HTERT RPE-1 (cell line): ENCODE results near the gene HOXA2.

Experiments
- in situ Hi-C: fragments of 300-500 bp; cut with MboI; formaldehyde crosslinking; loops from 4 replicates; pipeline ENCODE4 v1.14.3; 2020; ENCODE audit warnings: low sequenced_read_pairs

HOXA2 gene

DNA sequence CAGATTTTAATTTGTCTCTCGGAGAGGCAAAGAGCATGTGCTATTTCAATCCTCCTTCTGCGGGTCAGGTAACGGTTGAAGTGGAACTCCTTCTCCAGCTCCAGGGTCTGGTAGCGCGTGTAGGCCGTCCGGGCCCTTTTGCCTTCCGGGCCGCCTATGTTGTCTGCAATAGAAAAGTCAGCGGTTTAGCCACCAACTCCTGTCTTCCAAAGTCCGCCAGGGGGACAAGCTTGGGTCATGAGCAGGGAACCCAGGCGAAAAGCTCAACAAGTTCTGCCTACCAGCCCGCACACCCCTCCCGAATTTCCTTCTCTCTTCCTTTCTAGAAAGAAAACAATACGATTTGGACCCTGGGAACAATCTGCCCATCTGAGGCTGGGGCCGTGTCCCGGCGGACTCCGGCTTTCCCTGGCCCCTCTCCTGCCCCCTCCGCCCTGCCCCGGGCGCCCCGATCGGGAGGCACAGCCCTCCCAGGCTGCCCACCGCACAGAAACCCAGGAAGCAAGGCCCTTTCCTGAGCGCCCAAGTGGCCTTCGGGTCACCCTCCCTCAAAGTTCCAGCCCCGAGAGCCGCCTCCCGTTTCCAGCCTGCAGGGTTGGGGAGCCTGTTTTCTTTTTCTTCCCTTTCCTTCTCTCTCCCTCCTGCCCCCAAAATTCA lies 39.6 kb upstream of the HOXA2 start:
- in situ Hi-C loops, result no loop called here

- in situ Hi-C loops, result no loop called here
These were observed 38.8 kb upstream of the HOXA2 start for GRCh38 chr7:27141137-27141922.

- in situ Hi-C loops, result no loop called here
These were observed 37.8 kb upstream of the HOXA2 start for GRCh38 chr7:27140126-27140857.

GRCh38 chr7:27139334-27140125 lies 37.0 kb upstream of the HOXA2 start:
- in situ Hi-C loops, result no loop called here

- in situ Hi-C loops, result no loop called here
These were observed 36.5 kb upstream of the HOXA2 start for GRCh38 chr7:27138985-27139333.

- in situ Hi-C loops, result no loop called here
These were observed 36.0 kb upstream of the HOXA2 start for GRCh38 chr7:27138472-27138871.

DNA sequence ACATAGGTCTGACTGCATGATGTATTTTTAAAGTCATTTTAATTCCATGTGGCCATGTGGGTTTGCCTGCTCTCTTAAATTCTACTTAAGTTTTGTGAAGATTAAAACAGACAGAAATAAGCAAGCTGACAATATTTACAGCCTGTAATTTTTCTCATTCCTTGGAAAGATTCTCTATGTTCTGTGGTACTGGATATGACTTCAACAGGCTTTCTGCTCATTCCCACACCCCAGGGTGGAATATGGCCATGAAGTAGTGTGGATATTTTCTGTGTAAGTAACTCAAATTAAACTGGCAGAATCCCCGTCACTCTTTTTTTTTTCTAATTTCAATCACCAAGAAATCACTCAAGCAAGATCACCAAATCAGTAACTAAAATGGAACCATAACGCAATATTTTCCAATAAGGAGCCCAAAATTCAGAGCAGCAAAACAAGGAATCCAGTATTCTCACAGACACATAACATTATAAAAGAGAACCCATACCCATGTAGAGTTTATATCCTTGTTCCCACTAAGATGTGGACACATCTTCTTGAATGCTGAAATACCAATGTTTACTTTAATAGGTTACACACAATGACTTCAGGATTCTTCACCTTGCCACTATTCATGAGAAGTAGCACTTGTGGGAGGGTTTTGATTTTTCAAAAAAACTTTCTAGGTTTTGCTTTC lies 35.3 kb upstream of the HOXA2 start:
- in situ Hi-C loops, result no loop called here

DNA sequence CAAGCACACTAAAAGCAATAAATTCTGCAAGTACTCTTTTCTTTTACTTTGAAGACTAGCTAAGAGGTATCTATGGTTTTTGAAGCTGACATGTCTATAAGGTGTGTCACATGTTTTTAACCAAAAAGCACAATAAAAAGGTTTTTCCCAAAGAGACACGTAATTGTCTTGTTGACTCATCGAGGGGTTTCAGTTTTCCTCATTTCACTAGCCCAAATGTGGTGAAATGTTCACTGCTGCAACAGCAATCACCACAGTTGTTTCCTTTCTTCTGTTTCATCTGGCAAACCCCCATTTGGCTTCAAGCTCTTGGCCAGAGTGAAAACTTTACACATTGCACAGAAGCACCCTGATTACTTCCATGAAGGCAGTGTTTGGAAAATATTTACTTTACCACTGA lies 31.9 kb upstream of the HOXA2 start:
- in situ Hi-C loops, result no loop called here

DNA sequence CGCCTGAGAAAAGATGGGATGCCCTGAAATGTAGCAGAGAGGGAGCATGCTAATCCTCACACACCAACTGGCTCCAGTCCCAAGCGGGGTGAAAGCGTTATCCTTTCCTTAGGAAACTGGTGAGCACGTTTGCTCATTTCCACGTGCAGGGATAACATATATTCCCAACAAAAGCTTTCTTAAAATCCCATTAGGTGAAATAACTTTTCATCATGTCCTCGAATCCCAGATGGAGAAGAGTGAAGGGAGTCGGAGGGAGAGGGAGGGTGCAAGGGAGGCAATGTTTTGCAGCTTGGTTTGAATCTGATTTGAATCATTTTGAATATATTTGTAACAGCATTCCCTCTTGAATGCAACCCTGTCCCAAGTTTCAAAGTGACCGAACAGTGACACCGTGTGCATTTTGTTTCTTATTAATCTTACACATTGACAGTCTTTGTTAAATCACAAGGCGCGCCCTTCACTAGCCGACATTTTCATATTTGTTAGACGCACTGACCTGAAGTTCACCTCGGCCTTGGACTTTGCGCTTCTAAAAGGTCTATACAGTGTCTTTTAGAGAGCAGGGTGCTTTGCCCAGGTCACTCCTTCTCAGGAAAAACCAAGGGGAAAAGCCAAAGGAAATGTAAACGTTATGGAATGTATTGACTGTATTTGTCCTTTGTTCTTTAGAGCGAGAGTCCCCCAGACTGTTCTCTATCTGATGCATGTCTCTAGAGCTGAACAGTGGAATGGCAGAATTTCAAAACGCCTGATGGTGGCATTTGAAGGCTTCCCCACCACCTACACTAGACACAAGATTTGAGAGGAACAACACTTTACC lies 31.1 kb upstream of the HOXA2 start:
- in situ Hi-C loops, result no loop called here

GRCh38 chr7:27132978-27133377 lies 30.5 kb upstream of the HOXA2 start:
- in situ Hi-C loops, result no loop called here

DNA sequence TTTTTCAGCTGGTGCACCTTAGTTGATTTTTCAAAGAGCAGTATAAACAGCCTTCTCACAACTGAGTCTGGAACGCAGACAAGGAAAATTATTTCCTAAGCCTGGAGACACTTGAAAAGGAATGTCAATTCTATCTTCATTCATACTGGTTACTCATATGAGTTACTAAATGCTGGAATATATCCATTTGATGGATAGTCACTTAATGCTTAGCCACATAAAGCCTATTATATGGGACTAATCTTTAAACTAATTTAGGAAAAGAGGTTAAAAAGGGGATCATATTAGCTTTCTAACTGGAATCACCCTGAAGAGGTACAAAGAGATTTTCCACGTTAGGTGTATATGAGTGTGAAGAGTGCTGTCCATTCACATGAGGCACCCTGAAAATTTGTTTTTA lies 29.7 kb upstream of the HOXA2 start:
- in situ Hi-C loops, result no loop called here

DNA sequence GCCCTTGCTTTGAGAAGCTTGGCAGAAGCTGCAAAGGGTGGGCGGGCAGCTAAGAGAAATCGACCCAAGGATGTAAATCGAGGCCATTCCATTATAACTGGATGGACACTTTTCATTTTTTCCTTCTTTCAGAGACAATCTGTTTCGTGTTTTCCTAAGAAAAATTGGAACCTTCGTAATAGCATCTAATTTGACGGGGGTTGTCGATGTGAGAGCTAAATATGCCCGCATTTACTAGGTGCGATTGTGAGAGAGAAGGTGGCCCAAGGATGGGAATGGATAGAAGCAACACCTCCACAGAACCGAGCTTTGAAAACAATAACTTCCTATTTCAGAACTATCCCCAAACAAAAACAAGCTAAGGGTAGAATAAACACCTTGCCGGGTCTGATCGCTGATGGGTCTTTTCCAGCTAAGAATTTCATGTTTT lies 28.9 kb upstream of the HOXA2 start:
- in situ Hi-C loops, result no loop called here

DNA sequence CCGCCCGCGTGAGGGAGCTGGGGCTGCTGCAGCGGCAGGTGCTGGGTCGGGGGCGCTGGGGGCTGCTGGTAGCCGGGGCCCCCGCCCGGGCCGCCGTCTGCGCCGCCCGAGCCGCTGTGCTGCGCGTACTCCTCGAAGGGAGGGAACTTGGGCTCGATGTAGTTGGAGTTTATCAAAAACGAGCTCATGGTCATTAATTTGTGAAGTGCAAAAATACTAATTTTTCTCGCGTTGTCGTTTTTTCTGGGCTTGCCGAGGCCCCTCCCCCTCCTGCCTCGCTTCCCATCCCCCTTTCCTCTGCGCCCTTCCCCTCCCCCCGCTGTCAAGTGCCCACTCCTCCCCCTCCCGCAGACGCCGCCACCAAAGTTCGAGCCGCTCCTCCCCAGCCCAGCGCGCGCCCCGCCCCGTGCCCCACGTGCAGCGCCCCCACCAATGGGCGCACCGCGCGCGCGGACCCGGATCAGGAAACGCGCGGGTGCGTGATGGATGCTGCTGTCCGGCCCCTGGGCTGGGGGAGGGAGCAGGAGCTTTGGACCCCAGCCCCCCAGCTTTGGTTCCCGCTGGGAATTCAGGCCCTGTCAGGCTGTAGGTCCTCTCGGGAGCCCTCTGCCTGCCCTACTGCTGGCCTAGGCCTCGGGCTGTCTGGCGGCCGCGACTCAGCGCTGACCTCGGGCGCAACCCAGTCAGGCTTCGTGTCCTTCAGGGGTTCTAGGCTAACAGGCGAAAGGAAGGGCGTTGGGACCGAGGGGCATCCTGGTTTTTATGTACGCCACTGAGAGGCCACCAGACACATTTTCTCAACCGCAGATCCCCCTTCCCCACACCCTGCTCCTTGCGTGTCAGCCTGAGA lies 28.3 kb upstream of the HOXA2 start, which contains the start of gene HOXA4:
Gene HOXA4, minus strand, starts transcription at position 218 of the 850 bp plus-strand sequence. Its CDS starts 24 bp downstream, at position 194.
- in situ Hi-C loops, result no loop called here

- in situ Hi-C loops, result no loop called here
These were observed 27.5 kb upstream of the HOXA2 start for GRCh38 chr7:27129729-27130539.

GRCh38 chr7:27128776-27129728 lies 26.6 kb upstream of the HOXA2 start:
- in situ Hi-C loops, result no loop called here

GRCh38 chr7:27128034-27128433 lies 25.6 kb upstream of the HOXA2 start:
- in situ Hi-C loops, result no loop called here
